ENCODE results near the gene ABR.
"Not testable (repeated sequence)": the region's sequence is repeated elsewhere in the genome, so short reads cannot be mapped to it uniquely, and the experiment has no call there.

ABR gene

GRCh38 chr17:1003972-1004768, 175.6 kb downstream of the ABR start:
- no peak for DNase-seq

- no peak for DNase-seq
Observed at GRCh38 chr17:1003633-1003971, 176.2 kb downstream of the ABR start.

GRCh38 chr17:1002771-1003555, 176.8 kb downstream of the ABR start:
- no peak for DNase-seq

GRCh38 chr17:1002412-1002753, 177.4 kb downstream of the ABR start:
- no peak for DNase-seq

DNA sequence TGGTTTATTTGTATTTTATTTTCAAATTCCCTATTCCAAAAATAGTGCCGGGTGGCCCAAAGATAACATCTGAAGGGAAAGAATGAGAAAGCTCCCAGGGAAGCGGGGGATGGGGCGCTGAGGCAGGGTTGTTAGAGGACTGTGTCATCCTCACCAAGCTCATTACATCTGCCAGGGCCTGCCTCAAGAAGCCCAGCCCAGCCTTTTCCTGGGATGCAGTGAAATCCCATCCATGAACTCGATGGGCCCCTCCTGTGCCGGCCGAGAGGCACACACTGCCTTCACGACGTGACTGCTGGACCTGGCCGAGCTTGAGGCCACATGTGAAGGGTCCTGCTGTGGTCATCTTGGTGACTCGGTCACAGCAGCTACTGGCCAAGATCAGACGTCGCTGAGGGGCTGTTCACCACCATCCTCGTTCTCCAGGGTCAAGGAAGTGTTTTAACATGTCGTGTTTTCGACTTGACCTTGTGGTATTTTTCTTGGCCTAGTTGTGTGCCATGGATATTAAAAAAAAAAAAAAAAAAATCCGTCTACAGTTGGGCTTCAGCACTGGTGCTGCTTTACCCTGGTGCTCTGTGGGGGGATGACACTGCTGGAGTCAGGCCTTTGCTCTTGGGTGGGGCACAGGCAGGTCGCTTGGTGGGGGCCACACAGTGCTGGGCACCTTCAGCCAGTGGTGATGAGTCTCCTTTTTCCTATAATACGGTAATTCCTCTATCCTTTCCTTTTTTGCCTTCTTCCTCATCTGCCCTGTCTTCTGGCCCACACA, 178.0 kb downstream of the ABR start:
- no peak for DNase-seq

- DNase-seq, result no peak
Observed at GRCh38 chr17:1000597-1001461, 179.0 kb downstream of the ABR start.

DNA sequence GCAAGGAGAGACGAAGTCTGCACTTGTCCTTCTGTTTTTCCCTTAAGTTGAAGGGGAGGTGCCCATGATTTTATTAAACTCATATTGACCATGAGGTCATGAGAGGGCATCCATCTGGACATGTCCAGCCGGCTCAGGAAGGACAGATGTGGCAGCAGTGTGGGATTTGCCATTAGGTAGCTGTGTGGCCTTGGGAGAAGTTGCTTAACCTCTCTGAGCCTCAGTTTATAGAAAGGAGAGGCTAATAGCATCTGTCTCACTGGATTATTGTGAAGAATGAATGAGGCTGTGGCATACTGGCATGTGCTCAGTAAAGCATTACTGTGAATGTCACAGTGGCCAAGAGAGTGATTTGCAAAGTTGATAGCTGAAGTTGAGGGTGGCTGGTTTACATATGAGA, 181.7 kb downstream of the ABR start:
- no peak for DNase-seq

- DNase-seq, result peak; percentile 86
Observed at GRCh38 chr17:996554-997344, 183.0 kb downstream of the ABR start, which contains the start of gene TIMM22. Gene TIMM22, plus strand, starts transcription at chr17:997129. Its CDS starts 14 bp downstream, at chr17:997143.

DNA sequence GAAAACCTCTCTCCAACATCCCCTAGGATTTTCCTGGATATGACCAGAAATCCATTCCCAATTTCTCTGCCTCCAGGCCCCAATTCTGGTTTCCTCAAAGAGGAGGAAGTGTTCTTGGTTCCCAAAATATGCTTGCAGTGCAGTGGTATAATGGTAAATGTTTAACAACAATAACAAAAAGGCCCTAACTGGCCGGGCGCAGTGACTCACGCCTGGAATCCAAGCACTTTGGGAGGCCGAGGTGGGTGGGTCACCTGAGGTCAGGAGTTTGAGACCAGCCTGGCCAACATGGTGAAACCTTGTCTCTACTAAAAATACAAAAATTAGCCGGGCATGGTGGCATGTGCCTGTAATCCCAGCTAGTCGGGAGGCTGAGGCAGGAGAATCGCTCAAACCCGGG, 184.5 kb downstream of the ABR start:
- DNase-seq, result not testable (repeated sequence)

DNA sequence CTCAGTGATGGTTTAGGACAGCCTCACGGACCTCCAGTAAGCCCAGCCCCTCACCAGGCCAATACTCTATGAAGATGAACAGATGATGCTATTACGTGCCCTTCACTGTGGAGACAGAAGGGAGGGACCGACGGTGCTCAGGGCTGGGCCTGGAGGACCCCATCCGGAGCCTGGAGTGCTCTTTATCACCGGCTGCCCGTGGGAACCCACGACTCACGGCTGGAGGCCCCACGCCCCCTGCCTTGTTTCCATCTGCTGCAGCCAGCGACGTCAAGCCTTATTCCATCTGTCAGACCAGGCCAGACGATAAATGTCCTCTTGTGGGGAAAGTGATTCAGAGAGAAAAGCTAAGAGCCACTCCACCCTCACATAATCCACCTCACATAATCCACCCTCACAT, 186.8 kb downstream of the ABR start:
- no peak for DNase-seq

DNA sequence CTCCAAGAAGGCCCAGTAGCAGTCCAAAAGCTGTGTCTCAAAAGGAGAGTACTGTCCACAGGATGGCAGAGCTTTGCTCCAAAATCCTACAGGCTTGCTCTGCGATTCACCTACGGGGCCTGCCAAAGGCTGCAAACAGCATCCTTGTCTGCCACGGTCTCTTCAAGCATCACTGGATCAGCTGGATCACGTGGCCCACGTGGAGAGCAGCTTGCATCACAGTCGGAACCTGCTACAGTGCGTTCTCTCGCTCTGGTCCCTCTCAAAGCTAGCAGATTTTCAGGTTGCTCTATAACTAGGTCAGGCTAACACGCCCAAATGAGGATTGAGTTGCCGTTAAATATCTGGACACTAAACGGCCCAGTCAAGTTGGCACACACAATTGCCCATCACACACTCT, 191.2 kb downstream of the ABR start:
- DNase-seq, result no peak

GRCh38 chr17:987931-988330, 191.8 kb downstream of the ABR start:
- DNase-seq, result no peak

DNA sequence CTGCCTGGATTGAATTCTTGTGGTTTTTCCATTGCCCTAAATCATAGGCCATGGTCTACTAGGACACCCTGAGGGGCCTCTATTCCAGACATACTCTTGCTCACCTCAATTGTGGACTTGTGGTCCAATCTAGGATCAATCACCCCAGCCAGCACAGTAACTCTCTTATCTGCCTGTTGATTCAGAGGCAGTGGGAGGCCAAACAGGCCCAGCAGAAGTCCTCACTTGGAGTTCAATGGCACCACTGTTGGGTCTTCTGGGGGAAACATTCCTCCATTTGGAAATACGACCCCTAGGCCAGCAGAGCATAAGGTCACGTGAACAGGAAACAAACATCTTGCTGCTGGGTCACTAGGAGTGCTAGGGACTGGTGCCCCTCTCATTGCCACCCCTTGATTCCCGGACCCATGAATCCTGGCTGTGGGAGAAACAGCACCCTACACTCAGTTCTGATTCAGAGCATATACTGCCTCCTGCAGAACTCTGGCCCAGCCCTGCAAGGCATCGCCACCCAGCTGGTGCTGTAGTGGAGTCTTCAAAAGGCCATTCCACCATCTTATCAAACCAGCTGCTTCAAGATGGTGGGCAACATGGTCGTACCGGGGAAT, 193.4 kb downstream of the ABR start:
- no peak for DNase-seq

GRCh38 chr17:983921-984320, 195.9 kb downstream of the ABR start:
- no peak for DNase-seq

GRCh38 chr17:981292-981658, 198.5 kb downstream of the ABR start:
- no peak for DNase-seq

DNA sequence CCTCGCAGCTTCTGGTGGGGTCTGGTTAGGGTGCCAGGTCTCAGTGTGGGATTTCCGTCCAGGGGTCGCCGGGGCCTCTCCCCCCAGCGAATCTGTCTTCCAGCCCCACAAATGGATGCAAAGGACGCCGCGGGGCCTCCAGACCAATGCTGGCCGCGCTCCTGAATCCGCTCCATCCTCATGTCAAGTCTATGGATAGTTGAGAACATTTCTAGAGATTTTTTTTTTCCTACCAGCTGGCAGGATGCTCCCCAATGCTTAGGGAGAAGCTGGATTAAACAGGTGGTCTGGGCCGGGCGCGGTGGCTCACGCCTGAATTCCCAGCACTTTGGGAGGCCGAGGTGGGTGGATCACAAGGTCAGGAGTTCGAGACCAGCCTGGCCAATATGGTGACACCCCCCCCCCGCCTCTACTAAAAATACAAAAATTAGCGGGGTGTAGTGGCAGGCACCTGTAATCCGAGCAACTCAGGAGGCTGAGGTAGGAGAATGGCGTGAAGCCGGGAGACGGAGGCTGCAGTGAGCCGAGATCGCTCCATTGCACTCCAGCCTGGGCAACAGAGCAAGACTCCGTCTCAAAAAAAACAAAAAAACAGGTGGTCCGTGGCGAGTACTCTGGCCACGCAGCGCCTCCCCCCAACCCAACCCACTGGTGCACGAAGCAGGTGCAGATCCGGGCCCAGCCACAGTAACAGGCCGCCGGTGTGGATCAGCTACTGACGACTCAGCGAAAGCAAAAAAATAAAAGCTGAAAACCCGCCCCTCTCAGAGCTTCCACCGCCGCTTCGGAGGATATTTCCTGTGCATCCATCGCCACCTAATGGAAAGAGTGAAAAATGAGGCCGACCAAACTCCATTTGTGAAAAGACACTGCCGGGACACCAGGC, 199.1 kb downstream of the ABR start:
- DNase-seq, result no peak

GRCh38 chr17:979539-980405, 200.0 kb downstream of the ABR start, which contains the start of gene NXN:
Gene NXN, minus strand, starts transcription at chr17:979776.
- peak; percentile 52 for DNase-seq

GRCh38 chr17:979212-979538, 200.6 kb downstream of the ABR start:
- no peak for DNase-seq

Measured in 8988T (cell line).